Renal cortex interstitium (tissue), 11 donors: Measurements from ENCODE around the gene NACC2. TPM values are rescaled to one million over a fixed set of nuclear protein-coding genes. Genes with fewer than 3 reads are reported as not detected.

Experiments used
- DNase-seq, 11 donors: peaks; one replicate each; pipeline ENCODE4 v3.0.0-alpha.2; 2013; ENCODE audit warnings: low read depth in 9 of 11, low spot score in 4 of 11; ENCODE audit errors: extremely low read depth in 1 of 11
- polyA plus RNA-seq, 3 donors: library from polyadenylated mRNA; unstranded; fragments of 120-200 nt; gene quantifications; one replicate each; pipeline ENCODE4 v1.2.1, GENCODE V29; 2013; ENCODE audit not compliant: insufficient read length in 3 of 3

Gene NACC2
- polyA plus RNA-seq, 3 donors, result 7.0 to 9.6 (median 9.4) TPM

DNA sequence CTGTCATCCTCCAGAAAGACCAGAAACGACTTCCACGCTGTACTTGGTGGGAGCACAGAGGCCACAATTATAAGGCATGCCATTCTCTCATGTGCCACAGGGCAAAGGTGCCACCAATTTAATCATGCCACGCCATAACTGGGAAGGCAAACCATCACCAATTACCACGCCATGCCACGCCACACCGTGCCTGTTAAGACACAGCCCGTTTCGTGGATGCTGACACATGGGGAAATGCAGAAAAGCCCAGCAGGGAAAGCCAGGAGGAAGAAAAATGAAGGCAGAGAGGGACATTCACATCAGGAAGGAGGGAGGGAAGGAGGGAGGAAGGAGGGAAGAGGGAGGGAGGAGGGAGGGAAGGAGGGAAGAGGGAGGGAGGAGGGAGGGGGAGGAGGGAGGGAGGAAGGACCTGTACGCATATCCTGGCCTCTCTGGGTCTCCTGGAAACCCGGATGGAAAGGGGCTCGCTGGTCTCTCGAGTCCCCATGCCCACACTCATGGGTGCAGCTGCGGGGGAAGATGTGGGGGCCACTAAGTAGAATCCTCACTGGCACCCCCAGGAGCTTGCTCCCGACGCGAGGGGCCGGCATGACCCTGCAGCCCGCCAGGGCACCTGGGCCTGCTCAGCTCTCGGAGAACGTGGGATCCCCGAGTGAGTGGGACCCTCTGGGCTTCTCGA lies 72.2 kb downstream of the NACC2 start:
- no peak for DNase-seq

- no peak for DNase-seq
These were observed 73.0 kb downstream of the NACC2 start for GRCh38 chr9:136021872-136022681.

GRCh38 chr9:136021171-136021871 lies 73.8 kb downstream of the NACC2 start:
- DNase-seq, result no peak

DNA sequence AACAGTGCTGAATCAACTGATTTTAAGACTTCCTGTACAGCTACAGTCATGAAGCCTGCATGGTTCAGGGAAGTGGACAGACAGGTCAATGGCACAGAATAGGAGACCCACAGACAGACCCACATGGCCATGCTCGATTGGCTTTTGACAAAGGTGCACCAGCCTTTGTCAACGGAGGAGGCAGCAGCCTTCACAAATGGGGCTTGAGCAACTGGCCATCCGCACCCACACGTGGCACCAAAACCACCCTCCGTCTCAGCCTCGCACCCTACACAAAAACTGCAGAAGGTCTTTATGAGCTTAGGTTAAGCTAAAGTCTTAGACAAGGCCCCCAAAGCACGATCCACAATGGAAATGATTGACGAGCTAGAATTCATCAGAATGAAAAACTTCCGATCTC lies 74.4 kb downstream of the NACC2 start:
- DNase-seq, result no peak

DNA sequence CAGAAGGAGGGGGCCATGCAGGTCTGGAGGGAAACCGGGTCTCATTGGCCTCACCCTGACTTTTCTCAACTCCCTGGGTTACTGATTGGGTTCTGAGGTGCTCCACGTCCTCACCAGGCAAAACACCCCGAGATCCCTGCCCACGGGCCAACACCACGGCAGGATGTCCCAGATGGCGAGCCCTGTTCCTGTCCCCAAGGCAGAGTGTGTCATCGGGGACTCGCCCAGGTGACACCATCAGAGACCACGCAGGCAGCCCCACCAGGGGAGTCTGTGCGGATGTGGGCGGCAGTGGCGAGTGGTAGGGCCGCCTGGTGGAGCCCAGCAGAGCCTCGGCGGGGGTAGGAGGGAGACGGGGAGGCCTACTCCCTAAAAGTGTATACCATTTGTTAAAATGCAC lies 74.9 kb downstream of the NACC2 start:
- no peak for DNase-seq

GRCh38 chr9:136019681-136020060 lies 75.4 kb downstream of the NACC2 start:
- no peak for DNase-seq

DNA sequence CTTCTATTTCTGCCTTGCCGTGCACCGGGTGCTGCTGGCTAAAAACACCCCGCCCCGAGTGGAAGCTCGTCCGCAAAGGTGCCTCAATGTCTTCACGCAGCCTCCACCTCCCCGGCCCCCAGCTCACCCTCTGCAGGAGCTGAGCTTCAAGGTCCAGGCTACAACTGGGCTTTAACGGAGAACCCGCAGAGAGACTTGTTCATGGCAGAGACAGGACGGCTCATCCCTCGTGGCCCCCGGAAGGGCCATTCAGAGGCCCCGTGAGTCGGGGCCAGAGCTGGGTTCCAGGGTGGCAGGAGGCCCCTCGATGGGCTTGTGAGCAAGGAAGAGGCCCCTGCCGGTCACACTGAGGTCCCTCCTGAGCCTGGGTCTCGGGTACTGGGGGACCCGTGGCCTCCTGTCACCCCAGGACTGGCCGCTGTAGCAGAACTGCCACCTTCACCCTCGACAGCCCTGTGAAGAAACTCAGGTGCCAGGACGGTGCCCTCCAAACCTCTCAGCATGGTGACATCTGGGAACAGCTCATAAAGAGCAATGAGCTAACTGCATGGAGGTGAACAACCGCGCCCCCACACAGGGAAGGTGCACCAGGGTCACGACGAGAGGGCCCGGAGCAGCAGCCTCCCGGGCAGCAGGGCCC lies 75.9 kb downstream of the NACC2 start:
- no peak for DNase-seq

DNA sequence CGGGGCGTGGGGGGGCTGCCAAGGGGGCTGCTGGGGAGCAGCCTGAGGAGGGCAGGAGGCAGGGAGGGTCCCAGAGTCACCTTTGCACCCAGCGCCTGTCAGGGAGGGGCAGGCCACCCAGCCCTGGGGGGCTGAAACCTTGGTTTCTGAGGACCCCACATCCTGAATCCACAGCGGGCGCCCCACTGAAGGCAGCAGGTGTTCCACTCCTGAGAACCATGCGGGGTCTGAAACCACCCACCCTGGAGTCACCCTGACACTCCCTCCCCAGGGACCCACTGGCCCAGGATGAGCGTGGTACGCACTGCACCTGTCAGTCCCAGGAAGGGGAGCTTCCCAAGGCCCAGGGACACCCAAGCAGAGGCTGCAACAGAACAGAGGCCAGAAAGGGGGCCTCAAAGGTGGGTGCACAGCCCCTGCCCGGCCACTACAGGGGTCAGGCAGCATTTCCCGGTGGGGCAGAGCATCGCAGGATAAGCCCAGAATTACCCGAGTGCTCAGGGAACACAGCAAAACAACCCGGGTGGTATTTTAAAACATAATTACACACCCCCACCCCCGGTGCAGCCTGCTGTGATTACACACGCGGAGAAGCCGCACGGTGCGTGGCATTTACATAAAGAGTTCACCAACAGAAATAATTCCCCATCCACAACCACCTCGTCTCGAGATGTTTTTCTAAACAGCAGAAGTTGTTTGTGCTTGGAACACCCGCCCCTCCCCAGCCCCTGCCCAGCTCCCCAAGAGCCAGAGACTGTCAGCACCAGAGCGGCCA lies 76.6 kb downstream of the NACC2 start:
- DNase-seq, result no peak

DNA sequence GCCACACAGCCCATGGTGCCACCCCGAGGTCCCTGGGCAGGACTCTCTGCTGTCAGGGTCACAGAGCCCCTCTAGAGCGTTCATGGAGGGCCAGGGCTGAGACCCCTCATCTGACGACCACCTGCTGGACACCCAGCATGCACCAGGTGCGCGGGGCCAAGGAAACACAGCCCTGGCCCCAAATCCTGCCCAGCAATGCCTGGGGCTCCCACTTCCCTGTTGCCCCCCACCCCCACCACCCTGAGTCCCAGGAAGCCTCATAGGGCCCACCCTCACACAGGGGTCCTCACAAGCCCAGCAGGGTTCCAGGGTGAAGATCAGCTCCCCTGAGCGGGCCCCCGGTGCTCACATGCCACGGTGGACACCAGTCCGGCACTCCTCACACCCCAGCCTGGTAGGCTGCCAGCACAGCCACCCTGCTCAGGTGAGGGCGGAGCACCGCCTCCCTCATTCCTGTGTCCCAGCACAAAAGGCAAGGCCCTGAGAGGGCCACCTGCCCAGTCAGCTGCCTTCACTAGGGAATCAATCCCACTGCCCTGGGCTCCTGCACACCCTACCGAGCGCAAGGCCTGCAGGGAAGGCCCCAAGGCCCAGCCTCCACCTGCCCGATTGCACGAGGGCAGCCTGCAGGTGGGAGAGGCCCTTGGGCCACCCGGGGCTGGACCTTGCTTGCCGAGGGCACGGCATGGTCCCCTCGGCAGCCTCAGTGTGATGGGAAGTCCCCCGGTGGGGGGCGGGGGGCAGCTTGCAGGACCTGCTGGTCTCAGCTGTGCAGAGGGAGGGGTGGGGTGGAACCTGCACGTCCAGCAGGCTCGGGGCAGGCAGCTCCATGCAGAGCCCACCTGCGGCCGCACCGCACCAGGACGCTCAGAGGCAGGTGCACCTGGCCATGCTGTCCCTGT lies 77.5 kb downstream of the NACC2 start:
- no peak for DNase-seq

DNA sequence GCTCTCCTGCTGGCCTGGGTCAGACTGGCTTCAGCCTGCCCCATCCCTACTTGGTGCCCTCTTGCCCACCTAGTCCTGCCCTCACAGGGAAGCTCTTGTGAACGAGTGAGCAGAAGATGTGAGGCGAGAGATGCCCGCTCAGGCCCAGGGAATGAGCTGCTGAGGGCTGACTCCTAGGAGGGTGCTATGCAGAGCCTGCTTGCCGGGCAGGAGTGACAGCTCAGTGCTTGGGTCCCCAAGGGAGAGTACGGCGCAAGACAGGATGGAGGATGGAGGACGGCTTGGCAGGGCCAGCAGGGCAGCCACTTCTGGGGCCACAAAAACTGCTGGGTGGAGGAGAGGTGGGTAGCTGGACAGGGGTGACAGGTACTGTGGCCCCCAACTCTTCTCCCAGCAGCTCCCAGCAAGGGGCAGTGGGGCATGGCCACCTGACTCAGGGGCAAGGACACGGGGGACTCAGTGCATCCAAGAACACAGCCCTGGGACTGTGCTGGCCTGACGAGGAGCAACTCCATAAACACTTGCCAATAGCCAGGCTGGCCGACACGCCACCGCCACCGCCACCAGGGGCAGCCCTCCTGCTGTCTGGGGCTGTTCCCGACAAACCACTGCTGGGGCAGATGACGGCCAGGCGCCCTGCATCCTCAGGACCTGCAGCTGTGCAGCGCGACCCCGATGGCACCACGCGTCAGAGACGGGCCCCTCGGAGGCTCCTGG lies 78.4 kb downstream of the NACC2 start:
- DNase-seq, result no peak

- DNase-seq, result no peak
These were observed 79.2 kb downstream of the NACC2 start for GRCh38 chr9:136015656-136016571.

DNA sequence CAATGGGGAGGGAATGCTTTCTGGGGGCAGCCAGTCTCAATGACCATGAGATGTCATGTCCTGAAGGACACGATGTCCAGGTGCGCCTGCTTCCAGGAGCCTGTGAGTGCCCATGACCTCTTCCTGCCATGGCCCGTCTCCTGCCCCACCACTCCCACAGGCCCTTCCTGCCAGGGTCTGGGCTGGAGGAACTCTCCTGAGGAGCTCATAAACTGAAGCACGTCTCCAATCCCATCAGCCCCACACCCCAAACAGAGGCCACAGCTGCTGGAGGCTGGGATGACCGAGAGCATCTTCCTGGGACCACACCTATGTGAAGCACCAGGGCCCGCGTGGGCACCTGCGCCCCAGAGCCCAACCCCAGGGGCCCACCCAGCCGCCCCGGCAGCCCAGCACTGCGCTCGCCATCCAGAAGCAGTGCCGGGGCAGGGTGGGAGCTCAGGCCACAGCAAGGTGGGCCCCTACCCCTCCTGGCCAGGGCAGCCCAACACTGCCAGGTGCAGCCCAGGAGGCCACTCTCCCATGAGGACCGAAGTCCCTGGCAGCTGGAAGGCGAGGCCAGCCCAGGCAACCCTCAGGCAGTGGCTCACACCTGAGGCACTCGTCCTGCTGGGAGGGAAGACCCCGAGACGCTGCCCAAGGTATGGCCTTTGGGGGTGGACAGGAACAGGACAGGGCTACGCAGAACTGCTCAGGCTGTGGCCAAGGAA lies 80.0 kb downstream of the NACC2 start:
- no peak for DNase-seq

GRCh38 chr9:136014147-136014923 lies 80.8 kb downstream of the NACC2 start:
- no peak for DNase-seq

DNA sequence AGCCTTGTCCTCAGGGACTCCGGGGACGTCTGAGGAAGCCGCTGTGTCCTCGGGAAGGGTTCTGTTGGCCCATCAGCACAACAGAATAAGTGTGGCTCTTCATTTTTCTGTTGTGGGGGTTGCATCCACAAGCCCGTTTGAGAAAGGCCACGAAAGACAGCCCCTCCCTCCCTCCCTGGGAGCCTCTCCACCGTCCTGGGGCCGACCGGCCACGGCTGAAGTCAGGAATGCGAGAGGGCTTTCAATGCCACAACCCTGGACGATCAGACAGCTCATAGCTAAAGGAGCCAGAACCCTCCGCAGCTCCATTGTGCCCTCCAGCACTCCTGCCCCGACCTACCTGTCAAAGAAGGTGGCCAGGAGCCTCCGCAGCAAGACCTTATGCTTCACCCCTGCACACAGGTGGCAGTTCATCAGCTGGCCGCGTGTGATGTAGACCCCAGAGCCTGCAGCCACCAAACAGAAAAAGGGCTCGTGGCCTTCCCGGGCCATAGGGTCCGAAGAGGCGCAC lies 81.5 kb downstream of the NACC2 start:
- DNase-seq, result no peak

GRCh38 chr9:136013116-136013515 lies 82.0 kb downstream of the NACC2 start:
- no peak for DNase-seq
